ENCODE measurements around the gene MGAT5. TPM values are rescaled to one million over a fixed set of nuclear protein-coding genes. Genes with fewer than 3 reads are reported as not detected.

Gene MGAT5
- total and polyA plus RNA-seq, 7 donors, result 1.1 to 7.0 (median 2.1) TPM

DNA sequence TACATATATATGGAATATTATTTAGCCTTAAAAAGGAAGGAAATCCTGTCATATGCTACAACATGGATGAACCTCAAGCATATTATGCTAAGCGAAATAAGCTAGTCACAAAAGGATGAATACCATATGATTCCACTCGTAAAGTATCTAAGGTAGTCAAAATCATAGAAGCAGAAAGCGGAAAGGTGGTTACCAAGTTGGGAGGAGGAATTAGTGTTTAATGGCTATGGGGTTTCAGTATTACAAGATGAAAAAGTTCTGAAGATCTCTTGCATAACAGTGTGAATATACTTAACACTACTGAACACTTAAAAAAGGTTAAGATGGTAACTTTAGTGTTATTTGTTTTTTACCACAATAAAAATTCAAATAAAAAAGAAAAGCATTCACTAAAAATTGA is 99.0 kb downstream of the MGAT5 start:
- intact Hi-C loops (cut with DNase I), result no loop called here
- no peaks in the 10 kb centered on the region for H3K36me3 ChIP-seq (ENCODE audit: insufficient read depth in 1 of 2, low read depth in 1 of 2)

DNA sequence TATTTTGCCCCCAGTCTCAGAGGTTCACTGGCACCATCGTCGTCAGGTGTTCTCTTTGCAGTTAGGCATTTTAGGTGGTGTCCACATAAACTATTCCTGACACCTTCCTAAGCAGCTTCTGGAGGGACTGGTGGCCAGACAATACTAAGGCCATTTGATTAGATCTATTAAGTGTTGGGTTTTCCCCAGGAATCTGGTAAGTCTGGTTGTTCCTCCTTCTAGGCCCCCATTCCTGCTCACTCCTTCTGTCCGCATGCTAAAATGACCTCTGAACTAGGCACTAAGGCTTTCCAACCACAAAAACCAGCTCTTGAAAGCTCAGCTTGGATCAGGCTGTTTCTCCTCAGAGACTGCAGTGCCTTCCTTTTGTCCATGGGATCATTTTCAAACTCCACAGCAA is 100.7 kb downstream of the MGAT5 start:
- ATAC-seq, result no peak
- peaks cover 0 to 2% (median 0%) of the 10 kb centered on the region in 3 donors for H3K27me3 ChIP-seq (ENCODE audit: insufficient read depth in 3 of 3, low read length in 2 of 3)
- H3K36me3 ChIP-seq (ENCODE audit: insufficient read depth in 1 of 2, low read depth in 1 of 2), result no peaks in the 10 kb centered on the region

More for the DNA sequence above, 99.0 kb downstream of the MGAT5 start:
- no peaks in the 10 kb centered on the region for H3K4me1 ChIP-seq
- no peak overlapping the region for H3K4me3 ChIP-seq
- DNase-seq, result no peak
- H3K9me3 ChIP-seq, result no peaks in the 10 kb centered on the region
- peaks cover 0 to 2% (median 0%) of the 10 kb centered on the region in 3 donors for H3K27me3 ChIP-seq (ENCODE audit: insufficient read depth in 3 of 3, low read length in 2 of 3)
- TF ChIP-seq, protein P1, sequence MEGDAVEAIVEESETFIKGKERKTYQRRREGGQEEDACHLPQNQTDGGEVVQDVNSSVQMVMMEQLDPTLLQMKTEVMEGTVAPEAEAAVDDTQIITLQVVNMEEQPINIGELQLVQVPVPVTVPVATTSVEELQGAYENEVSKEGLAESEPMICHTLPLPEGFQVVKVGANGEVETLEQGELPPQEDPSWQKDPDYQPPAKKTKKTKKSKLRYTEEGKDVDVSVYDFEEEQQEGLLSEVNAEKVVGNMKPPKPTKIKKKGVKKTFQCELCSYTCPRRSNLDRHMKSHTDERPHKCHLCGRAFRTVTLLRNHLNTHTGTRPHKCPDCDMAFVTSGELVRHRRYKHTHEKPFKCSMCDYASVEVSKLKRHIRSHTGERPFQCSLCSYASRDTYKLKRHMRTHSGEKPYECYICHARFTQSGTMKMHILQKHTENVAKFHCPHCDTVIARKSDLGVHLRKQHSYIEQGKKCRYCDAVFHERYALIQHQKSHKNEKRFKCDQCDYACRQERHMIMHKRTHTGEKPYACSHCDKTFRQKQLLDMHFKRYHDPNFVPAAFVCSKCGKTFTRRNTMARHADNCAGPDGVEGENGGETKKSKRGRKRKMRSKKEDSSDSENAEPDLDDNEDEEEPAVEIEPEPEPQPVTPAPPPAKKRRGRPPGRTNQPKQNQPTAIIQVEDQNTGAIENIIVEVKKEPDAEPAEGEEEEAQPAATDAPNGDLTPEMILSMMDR (IDR thresholded peaks at IDR 0.05), result no peak
- H3K27ac ChIP-seq, result no peak overlapping the region
- ATAC-seq, result no peak
- WGBS, 3 donors, result 97 to 99% (median 98%) methylated on average over 3 of the region's 3 CpGs

DNA sequence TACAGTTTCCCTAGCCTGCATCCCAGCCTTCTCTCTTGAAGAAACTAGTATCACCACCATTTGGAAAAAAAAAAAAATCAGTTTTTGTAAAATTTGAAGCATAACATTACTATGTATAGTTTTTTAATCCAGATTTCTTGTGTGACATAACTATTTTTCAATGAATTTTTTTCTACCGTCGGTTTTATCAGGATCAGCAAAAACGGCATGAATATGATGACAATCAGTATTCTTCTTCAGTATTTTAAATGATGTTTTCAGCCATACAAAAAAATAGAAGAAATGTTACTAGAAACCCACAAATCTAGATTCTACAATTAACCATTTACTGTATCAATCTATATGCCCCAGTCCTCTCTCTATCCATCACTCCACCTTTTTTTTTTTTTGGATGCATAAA is 103.9 kb downstream of the MGAT5 start:
- H3K27ac ChIP-seq, result no peak overlapping the region
- ATAC-seq (no peak), DNase-seq (no peak)
- no peak overlapping the region for H3K4me3 ChIP-seq
- H3K4me1 ChIP-seq, result peaks cover 23% of the 10 kb centered on the region
- peaks cover 0 to 2% of the 10 kb centered on the region in 2 donors for H3K36me3 ChIP-seq (ENCODE audit: insufficient read depth in 1 of 2, low read depth in 1 of 2)
- 79 to 96% (median 81%) methylated on average over 3 of the region's 3 CpGs for WGBS, 3 donors
- TF ChIP-seq, protein P1 (IDR thresholded peaks at IDR 0.05), result no peak
- H3K27me3 ChIP-seq (ENCODE audit: insufficient read depth in 3 of 3, low read length in 2 of 3), result peaks cover 0 to under 1% (median 0%) of the 10 kb centered on the region in 3 donors
- no peaks in the 10 kb centered on the region for H3K9me3 ChIP-seq
- intact Hi-C loops (cut with DNase I), result no loop called here

More for the DNA sequence above, 100.7 kb downstream of the MGAT5 start:
- TF ChIP-seq, protein P1 (IDR thresholded peaks at IDR 0.05), result no peak
- WGBS, 3 donors, result 94 to 98% (median 97%) methylated on average over 3 of the region's 3 CpGs
- H3K27ac ChIP-seq, result no peak overlapping the region
- no peaks in the 10 kb centered on the region for H3K9me3 ChIP-seq
- no peak overlapping the region for H3K4me3 ChIP-seq
- DNase-seq, result no peak
- intact Hi-C loops (cut with DNase I), result no loop called here
- no peaks in the 10 kb centered on the region for H3K4me1 ChIP-seq

DNA sequence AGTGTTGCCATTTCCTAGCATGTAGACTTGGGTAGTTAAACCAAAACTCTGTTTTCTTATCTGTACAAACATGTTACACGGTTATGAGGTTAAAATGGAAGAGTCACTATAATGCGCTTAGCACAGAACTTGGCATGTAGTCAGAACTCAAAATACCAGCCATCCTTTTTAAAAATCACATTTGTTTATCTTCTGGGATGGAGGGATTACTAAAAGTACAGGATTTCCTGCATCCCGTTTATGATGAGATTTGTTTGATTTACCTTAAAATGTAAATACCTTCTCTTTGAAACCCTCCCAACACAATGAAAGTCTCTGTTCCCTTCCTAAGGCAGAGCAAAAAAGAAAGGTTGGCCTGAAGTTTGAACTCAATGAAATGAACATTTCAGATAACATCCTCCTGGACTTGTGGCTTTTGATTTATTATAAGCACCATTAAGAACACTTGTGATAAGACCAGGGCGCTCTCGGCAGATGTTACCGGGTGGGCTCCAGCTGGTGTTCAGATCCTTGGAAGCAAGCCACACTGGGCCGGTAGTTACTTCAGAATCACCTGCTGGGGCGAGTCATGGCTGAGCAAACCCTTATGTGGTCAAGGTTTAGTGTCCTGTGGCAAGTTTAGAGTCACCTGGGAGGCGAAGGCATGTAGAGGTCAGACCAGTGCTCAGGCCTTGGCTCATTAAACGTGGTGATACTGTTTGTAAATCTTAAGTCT is 105.7 kb downstream of the MGAT5 start:
- H3K36me3 ChIP-seq (ENCODE audit: insufficient read depth in 1 of 2, low read depth in 1 of 2), result peaks cover 0 to 2% of the 10 kb centered on the region in 2 donors
- no peak for ATAC-seq
- intact Hi-C loops (cut with DNase I), result no loop called here

More for the DNA sequence above, 105.7 kb downstream of the MGAT5 start:
- Histone ChIP-seq H3K27me3 (ENCODE audit: insufficient read depth in 3 of 3, low read length in 2 of 3) (no peaks in the 10 kb centered on the region), H3K9me3 (no peaks in the 10 kb centered on the region), H3K4me3 (no peak overlapping the region), H3K27ac (no peak overlapping the region), H3K4me1 (peaks cover 24% of the 10 kb centered on the region)
- WGBS, 3 donors, result 59 to 74% (median 59%) methylated on average over 10 of the region's 10 CpGs
- TF ChIP-seq, protein P1 (IDR thresholded peaks at IDR 0.05), result no peak
- DNase-seq, result no peak

All from psoas muscle (tissue), 8 donors.